HUES48 (cell line): ENCODE results near the gene TF.

Experiments used
- H3K27ac ChIP-seq: one replicate; pipeline ENCODE4 v1.7.0; 2013; ENCODE audit warnings: low read depth, low read length, inconsistent platforms
- H3K27me3 ChIP-seq: 2 replicates; pipeline ENCODE4 v1.6.1; 2013; ENCODE audit warnings: mild to moderate bottlenecking, low read length; ENCODE audit not compliant: control insufficient read depth, insufficient read depth
- H3K36me3 ChIP-seq: 2 replicates; pipeline ENCODE4 v1.6.1; 2013; ENCODE audit warnings: low read length; ENCODE audit not compliant: control insufficient read depth, insufficient read depth
- H3K4me1 ChIP-seq: 2 replicates; pipeline ENCODE4 v1.6.1; 2013; ENCODE audit warnings: mild to moderate bottlenecking, low read length; ENCODE audit not compliant: control insufficient read depth, insufficient read depth
- H3K4me3 ChIP-seq: 2 replicates; pipeline ENCODE4 v1.5.1; 2013; ENCODE audit warnings: mild to moderate bottlenecking, low read depth, low read length
- H3K9ac ChIP-seq: 2 replicates; pipeline ENCODE4 v1.6.1; 2013; ENCODE audit warnings: mild to moderate bottlenecking, low read depth, low read length, moderate library complexity
- H3K9me3 ChIP-seq: 2 replicates; pipeline ENCODE4 v1.6.1; 2013; ENCODE audit warnings: low read length; ENCODE audit not compliant: control insufficient read depth, insufficient read depth

The TF gene

DNA sequence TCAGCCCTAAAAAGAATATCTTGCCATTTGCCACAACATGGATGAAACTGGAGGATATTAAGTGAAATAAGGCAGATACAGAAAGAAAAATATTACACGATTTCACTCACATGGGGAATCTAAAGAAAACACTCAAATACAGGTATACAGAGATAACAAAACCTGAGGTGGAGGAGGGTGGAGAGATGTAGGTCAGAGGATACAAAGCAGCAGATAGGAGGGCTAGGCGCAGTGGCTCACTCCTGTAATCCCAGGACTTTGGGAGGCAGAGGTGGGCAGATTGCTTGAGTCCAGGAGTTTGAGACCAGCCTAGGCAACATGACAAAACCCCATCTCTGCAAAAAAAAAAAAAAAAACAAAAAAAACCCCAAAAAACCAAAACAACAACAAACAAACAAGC lies 36.3 kb downstream of the TF start:
- Histone ChIP-seq H3K4me3 (no peak overlapping the region), H3K4me1 (peaks cover 9% of the 10 kb centered on the region; the same call in 1 of the 2 replicates), H3K36me3 (no peaks in the 10 kb centered on the region), H3K27me3 (no peaks in the 10 kb centered on the region), H3K9ac (no peak overlapping the region), H3K9me3 (0 out of 2 replicates have a peak, but pooled peaks cover 3% of the 10 kb centered on the region), H3K27ac (no peak overlapping the region)

DNA sequence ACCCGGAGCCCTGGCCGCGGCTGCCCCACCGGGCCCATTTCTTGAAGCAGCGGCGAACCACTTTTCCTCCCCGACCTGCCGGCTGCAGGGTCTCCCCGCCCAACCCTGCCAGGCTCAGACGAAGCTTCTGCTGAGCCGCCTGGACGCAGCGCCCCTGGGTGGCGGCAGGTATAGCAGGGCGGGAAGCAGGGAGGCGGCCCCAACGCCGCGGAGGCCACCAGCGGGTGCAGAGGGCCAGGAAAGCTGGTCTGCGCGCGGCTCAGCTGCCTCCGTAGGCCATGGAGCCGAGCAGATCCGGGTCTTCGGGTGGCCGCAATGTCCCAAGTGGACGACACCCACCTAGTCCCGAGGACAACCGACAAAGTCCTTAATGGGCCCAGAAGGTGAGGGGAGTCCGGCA lies 37.6 kb downstream of the TF start:
- Histone ChIP-seq H3K27ac (no peak overlapping the region), H3K27me3 (no peaks in the 10 kb centered on the region), H3K9me3 (0 out of 2 replicates have a peak, but pooled peaks cover 3% of the 10 kb centered on the region), H3K9ac (no peak overlapping the region), H3K4me3 (no peak overlapping the region), H3K4me1 (no peaks in the 10 kb centered on the region), H3K36me3 (no peaks in the 10 kb centered on the region)

DNA sequence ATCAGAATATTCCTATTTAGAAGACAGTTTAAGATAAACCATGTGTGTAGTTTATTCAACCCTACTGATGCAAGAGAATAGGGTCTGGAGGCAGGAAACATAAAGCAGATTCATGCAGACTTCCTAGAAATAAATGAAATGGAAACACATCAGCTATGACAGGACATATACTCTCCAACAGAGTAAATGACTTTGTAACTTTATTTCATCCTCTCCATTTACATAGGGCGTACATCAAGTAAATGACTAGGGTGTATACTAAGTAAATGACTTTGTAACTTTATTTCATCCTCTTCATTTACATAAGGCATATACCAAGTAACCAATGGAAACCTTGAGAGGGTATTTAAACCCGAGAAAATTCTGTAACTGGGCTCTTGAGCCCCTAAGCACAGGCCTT lies 41.8 kb downstream of the TF start:
- Histone ChIP-seq H3K9ac (no peak overlapping the region), H3K27me3 (no peaks in the 10 kb centered on the region), H3K36me3 (no peaks in the 10 kb centered on the region), H3K4me3 (no peak overlapping the region), H3K27ac (no peak overlapping the region), H3K9me3 (peaks cover 30% of the 10 kb centered on the region), H3K4me1 (no peaks in the 10 kb centered on the region)

DNA sequence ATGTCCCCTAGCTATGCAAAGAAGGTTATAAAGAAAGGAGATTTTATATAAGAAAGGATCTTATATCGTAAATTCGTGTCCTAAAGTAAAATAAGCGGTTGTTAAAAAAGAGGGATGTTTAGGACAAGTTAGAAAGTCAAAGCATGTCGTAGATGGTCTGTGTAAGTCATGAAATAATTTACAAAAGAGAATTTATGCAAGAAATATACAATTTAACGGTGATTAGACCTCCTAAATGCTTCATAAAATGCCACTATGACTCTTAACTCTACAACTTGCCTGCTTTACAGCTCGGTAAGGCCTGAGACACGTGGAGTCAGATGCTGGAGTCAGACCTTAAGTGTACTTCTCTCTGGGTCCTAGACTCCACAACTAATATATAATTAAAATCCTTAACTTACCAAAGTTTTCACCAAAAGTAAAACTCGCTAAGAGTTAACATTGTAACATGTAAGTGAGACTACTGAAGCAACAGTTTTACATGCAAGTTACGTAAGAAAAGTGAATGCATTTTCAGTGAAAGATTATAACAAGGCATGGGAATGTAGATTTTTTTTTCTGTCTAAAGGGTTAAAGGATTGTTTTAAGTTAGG lies 46.1 kb downstream of the TF start:
- Histone ChIP-seq H3K9me3 (peaks cover 47% of the 10 kb centered on the region), H3K27ac (no peak overlapping the region)

DNA sequence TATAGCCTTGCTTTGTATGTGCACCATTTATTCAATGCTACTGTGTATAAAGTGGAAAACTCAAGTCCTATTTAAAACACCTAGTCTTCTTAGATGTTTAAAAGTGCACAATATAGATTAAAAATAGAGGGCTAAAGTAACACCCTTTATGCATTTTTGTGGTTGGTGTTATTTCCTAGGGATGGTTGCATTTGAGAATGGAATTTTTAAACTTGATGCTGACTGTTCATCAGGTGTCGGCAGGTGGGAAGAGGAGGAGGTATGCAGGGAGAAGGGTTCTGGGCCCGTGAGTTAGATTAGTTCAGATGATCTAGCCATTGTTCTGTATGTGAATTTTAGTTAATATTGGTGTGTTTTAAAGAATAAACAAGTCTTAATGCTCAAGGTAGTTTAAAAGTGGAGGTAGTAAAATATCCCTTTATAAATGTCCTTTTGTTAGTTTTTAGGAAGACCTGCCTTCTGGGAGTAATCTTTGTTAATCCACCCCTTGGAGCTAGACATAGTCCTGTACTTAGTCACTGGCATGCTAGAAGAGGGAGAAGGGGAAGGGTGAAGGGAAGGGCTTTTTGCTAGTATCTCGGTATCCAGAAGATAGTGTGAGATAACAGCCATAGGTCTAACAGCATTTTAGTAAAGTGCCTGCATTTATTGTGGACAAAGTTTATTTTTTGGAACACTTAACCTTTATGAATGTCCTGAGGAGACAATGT lies 51.4 kb downstream of the TF start:
- H3K27ac ChIP-seq, result no peak overlapping the region
- no peaks in the 10 kb centered on the region for H3K36me3 ChIP-seq
- no peaks in the 10 kb centered on the region for H3K4me1 ChIP-seq
- no peak overlapping the region for H3K9ac ChIP-seq
- peaks cover 6% of the 10 kb centered on the region for H3K27me3 ChIP-seq
- peaks cover 25% of the 10 kb centered on the region for H3K9me3 ChIP-seq
- H3K4me3 ChIP-seq, result no peak overlapping the region

More for the DNA sequence above, 46.1 kb downstream of the TF start:
- Histone ChIP-seq H3K9ac (no peak overlapping the region), H3K36me3 (no peaks in the 10 kb centered on the region), H3K4me1 (no peaks in the 10 kb centered on the region), H3K27me3 (no peaks in the 10 kb centered on the region), H3K4me3 (no peak overlapping the region)

DNA sequence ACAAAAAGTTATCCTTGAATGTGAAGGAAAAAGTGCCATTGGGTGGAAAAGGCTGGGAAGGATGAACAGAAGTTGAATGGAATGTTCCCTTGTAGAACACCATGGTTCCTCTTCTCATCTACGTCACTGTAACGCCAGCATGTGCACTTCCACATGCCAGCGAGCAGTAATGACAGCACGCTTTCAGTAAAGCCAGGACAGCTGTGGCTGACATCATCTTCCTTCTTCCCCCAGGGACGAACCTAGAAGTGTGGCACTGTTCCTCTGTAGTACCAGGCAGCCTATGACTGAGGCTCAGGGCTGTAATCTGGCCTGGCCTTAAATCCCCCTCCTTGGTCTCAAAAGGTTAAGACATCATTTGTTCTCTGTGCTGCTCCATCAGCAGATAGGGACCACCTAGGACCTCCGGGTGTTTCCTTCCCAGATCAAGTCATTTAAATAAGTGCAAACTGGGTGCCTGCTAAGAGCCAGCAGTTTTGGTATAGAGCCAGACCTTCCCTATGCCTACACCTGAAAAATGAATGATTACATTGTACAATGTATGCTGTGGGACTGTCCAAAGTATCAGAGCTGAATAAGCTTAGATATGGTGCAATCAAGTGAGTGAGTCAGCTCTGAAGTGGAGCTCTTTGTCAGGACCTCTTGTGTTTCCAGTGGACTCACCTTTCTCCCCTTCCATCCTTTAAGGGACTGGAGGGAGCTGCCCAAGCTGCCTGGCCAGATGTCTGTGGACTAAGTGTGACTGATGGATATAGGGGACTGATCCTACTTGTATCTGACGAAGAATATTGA lies 53.8 kb downstream of the TF start:
- no peak overlapping the region for H3K9ac ChIP-seq
- peaks cover 6% of the 10 kb centered on the region for H3K27me3 ChIP-seq
- peaks cover 10% of the 10 kb centered on the region for H3K9me3 ChIP-seq
- no peaks in the 10 kb centered on the region for H3K4me1 ChIP-seq
- H3K27ac ChIP-seq, result no peak overlapping the region
- no peaks in the 10 kb centered on the region for H3K36me3 ChIP-seq
- H3K4me3 ChIP-seq, result no peak overlapping the region

DNA sequence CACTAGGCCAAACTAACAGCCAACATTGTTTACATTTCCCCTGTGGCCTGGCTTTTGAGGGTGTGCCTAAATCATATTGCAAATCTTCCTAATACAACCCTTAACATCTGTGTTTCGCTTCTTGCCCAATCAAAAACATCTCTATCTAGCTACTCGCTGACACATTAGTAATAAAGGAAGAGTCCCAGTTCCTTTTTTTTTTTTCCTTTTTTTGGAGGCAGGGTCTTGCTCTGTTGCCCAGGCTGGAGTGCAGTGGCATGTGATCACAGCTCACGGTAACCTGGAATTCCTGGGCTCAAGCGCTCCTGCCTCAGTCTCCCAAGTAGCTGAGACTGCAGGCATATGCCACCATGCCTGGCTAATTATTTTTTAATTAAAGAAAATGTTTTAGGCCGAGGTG lies 57.3 kb downstream of the TF start:
- peaks cover 12% of the 10 kb centered on the region for H3K36me3 ChIP-seq
- peaks cover 8% of the 10 kb centered on the region; the same call in 1 of the 2 replicates for H3K4me1 ChIP-seq
- no peak overlapping the region for H3K4me3 ChIP-seq
- H3K9me3 ChIP-seq, result no peaks in the 10 kb centered on the region
- no peak overlapping the region for H3K27ac ChIP-seq
- peaks cover 6% of the 10 kb centered on the region for H3K27me3 ChIP-seq
- no peak overlapping the region for H3K9ac ChIP-seq

DNA sequence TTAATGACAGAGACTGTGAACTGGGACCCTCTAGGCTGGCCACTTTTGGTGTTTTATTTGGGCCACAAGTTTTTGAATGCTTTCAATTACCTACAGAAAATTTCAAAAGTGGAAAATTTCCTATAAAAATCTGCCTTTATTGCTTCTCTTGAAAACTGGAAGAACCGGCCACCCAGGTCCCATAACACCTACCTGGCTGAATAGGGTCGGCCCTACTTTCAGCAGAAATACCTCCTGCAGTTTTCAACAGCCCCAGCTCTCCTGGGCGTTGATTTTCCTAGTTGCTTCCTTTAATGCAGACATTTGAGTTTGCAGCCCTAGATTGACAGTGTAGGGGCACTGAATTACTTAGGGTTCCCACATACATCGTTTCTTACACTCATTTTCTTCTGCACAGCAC lies 58.7 kb downstream of the TF start:
- no peak overlapping the region for H3K27ac ChIP-seq
- H3K36me3 ChIP-seq, result peaks cover 17% of the 10 kb centered on the region
- H3K4me3 ChIP-seq, result peak overlapping the region; percentile 98
- no peaks in the 10 kb centered on the region for H3K9me3 ChIP-seq
- peaks cover 8% of the 10 kb centered on the region; the same call in 1 of the 2 replicates for H3K4me1 ChIP-seq
- peaks cover 4% of the 10 kb centered on the region for H3K27me3 ChIP-seq
- no peak overlapping the region for H3K9ac ChIP-seq

DNA sequence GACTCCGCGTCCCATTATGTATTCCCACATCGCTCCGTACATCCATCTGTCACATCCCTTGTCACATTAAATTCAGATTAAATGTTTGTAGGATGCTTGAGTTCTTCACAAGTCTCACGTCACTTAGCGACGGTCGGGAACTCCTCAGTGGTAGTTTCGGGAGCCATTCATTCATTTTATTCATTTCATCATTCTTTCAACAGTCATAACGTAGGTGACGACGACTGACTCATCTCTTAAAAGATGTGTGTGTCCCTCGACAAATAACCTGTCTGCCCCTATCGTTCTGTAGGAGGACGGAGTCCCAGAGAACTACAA lies 59.1 kb downstream of the TF start:
- Histone ChIP-seq H3K9me3 (no peaks in the 10 kb centered on the region), H3K27me3 (no peaks in the 10 kb centered on the region; the same call in 1 of the 2 replicates), H3K9ac (no peak overlapping the region), H3K4me3 (peak overlapping the region; percentile 98), H3K4me1 (peaks cover 8% of the 10 kb centered on the region; the same call in 1 of the 2 replicates), H3K27ac (no peak overlapping the region), H3K36me3 (peaks cover 21% of the 10 kb centered on the region)

DNA sequence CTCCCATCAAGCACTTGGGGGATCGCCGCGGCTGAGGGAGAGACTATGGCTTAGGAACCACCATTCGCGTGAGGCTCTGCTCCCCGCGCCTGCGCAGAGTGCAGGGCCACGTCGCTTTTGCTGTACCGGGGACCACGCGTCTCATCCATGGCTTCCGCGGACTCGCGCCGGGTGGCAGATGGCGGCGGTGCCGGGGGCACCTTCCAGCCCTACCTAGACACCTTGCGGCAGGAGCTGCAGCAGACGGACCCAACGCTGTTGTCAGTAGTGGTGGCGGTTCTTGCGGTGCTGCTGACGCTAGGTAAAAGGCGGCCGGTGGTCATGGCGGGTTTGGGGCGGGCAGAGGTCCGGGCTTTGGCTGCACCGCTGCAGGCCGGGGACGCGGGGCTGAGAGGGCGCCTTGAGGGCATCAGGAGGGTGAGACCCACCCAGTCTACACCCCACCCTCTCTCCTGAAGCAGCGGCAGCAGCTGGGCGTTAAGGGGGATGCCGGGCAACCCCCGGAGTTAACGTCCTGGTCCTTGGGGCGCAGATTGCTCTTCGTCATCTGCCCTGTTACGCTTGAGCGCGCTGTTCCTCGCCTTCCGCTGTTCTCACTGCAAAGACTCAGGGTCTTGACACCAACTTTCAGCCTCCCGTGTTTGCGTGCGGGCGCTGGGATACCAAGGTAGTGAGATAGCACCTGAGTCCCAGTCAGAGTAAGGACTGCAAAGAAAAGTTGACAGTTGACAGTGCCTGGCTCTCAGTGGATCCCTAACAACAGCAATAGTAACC lies 59.7 kb downstream of the TF start, which contains the start of gene SRPRB:
Gene SRPRB (plus strand): TSS at position 114 of the 774 bp plus-strand sequence. CDS start 34 bp downstream, at position 148.
- Histone ChIP-seq H3K27ac (peak within 1 kb of the TSS; percentile 8), H3K9me3 (no peaks in the 10 kb centered on the region), H3K9ac (peak within 1 kb of the TSS; percentile 84), H3K4me3 (peak within 1 kb of the TSS; percentile 98), H3K27me3 (no peaks in the 10 kb centered on the region; the same call in 1 of the 2 replicates), H3K36me3 (peaks cover 27% of the 10 kb centered on the region), H3K4me1 (peaks cover 8% of the 10 kb centered on the region; the same call in 1 of the 2 replicates)
